Fibroblast of lung (primary cell): ENCODE measurements around the gene PYY.

Source experiments
- CTCF ChIP-seq, 2 donors: IDR thresholded peaks in 1 of 2; conservative IDR thresholded peaks in 1 of 2; 1 replicate in 1 of 2; 2 replicates in 1 of 2; pipeline ENCODE4 v1.5.1; 2011 to 2012; ENCODE audit warnings: low read length in 2 of 2, control low read depth in 1 of 2, inconsistent platforms in 1 of 2, low read depth in 1 of 2, mild to moderate bottlenecking in 1 of 2
- EZH2 ChIP-seq: IDR thresholded peaks from 2 replicates; pipeline ENCODE4 v1.5.1; 2012; ENCODE audit warnings: low read length, control low read depth, mild to moderate bottlenecking; ENCODE audit errors: missing control alignments

GRCh38 chr17:43935926-43936261 is 17.8 kb downstream of the PYY start:
- TF ChIP-seq CTCF (conservative IDR thresholded peaks at IDR 0.05 in 1 of 2, IDR thresholded peaks at IDR 0.05 in 1 of 2; ENCODE audit: low read depth in 1 of 2, low read length in 2 of 2) (no peak), EZH2 (no peak)
